ENCODE data around the gene ARHGAP10. TPM values are rescaled to one million over a fixed set of nuclear protein-coding genes. Genes with fewer than 3 reads are reported as not detected.
A peak's percentile ranks its signal among the peaks of the same experiment; 100 is the strongest.

ARHGAP10 gene
- total RNA-seq, 1 experiment from 2014 or later: 15.2 TPM

DNA sequence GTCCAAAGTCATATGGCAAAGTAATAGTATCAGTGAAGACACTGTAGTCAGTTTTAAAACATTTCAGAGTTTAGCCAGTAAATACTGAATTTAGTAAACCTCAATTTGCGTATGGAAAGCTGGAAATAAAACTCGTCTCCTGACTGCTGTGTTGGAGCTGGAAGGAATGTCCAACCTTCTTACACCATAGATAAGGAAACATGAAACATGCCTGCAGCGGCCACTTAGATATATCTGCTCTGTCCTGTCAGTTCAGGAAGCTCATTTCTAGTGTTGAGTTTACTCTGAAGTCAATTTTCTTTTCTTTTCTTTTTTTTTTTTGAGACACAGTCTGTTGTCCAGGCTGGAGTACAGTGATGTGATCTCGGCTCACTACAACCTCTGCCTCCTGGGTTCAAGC, 21.2 kb downstream of the ARHGAP10 start:
- Histone ChIP-seq H3K27me3 (no peaks in the 10 kb centered on the region), H3K36me3 (no peaks in the 10 kb centered on the region), H3K9me3 (no peaks in the 10 kb centered on the region), H3K4me3 (no peak overlapping the region)
- no peak for DNase-seq

DNA sequence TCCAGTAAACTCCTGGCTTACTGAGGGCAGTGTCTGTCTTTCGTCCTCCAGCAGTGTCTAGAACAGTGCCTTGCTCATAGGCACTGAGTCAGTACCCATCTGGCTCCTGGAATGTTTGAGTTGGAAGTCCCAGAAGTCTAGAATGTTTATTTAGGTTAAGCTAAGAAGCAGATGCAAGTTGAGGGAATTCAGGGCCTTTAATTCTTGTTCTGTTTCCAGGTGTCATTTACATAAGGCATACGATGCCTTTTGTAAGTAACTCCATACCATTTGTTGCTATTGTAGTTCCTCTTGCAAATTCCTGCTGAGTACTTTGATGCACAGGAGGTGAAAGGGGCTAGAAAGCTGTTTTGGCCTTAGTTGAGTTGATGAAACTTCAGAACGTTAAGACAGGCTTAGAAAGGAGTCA, 22.2 kb downstream of the ARHGAP10 start:
- Histone ChIP-seq H3K36me3 (no peaks in the 10 kb centered on the region), H3K4me3 (no peak overlapping the region), H3K27me3 (no peaks in the 10 kb centered on the region), H3K9me3 (no peaks in the 10 kb centered on the region)
- peak; percentile 66 for DNase-seq

GRCh38 chr4:147755561-147756295, 23.8 kb downstream of the ARHGAP10 start:
- Histone ChIP-seq H3K36me3 (no peaks in the 10 kb centered on the region), H3K4me3 (no peak overlapping the region), H3K9me3 (no peaks in the 10 kb centered on the region), H3K27me3 (no peaks in the 10 kb centered on the region)
- peak; percentile 12 for DNase-seq

GRCh38 chr4:147756417-147756816, 24.5 kb downstream of the ARHGAP10 start:
- Histone ChIP-seq H3K27me3 (no peaks in the 10 kb centered on the region), H3K4me3 (no peak overlapping the region), H3K9me3 (no peaks in the 10 kb centered on the region), H3K36me3 (no peaks in the 10 kb centered on the region)
- DNase-seq: no peak

- no peaks in the 10 kb centered on the region for H3K27me3 ChIP-seq
- no peak for DNase-seq
- H3K4me3 ChIP-seq: no peak overlapping the region
- H3K36me3 ChIP-seq: no peaks in the 10 kb centered on the region
- H3K9me3 ChIP-seq: no peaks in the 10 kb centered on the region
Observed at GRCh38 chr4:147760176-147760575, 28.3 kb downstream of the ARHGAP10 start.

DNA sequence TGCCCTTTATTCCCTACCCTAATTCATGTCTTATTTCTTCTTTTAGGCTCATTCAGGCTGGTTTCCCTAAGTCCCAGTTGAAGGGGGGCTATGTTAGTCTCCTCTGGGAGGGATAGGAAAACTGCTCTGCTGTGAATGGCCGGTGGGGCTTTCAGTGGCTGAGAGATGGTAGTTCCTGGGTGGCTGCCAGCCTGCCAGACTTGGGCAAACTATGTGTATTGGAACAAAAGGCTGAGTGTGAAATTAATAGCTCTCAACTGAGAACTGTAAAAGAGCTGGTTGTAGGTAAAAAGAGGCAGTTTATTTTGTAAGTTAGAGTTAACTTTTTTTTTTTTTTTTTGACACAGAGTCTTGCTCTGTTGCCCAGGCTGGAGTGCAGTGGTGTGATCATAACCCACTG, 28.8 kb downstream of the ARHGAP10 start:
- Histone ChIP-seq H3K4me3 (no peak overlapping the region), H3K9me3 (no peaks in the 10 kb centered on the region), H3K27me3 (no peaks in the 10 kb centered on the region), H3K36me3 (no peaks in the 10 kb centered on the region)
- peak; percentile 26 for DNase-seq

DNA sequence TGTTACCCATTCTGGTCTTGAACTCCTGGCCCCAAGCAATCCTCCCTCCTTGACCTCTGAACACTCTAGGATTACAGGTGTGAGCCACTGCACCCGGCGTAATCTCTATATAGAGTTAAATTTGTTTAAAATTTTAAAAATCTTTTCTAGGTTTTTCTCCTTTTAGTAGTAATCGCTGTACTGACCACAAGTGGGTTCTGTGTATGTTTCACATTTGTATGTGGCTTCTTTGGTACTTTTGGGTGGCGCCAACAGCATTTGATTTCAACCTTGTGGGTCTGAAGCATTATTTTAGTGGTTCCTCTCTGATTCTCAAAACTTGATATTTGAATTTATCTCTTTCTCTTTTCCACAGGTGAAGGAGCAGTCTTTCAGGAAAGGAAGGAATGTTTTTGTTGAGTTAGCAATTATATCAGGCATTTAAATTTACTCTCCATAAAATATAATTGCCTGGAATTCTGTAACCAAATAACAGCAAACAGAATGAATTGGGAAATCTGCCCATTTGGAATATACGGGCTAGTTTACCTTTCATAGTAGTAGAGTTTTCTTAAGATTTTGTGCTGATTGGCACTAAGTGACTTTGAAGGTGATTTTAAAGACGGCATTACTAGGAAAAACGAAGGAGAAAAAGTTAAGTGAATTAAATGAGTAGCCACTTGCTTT, 29.5 kb downstream of the ARHGAP10 start:
- Histone ChIP-seq H3K36me3 (no peaks in the 10 kb centered on the region), H3K27me3 (no peaks in the 10 kb centered on the region), H3K4me3 (no peak overlapping the region), H3K9me3 (no peaks in the 10 kb centered on the region)
- DNase-seq: no peak

- Histone ChIP-seq H3K9me3 (no peaks in the 10 kb centered on the region), H3K27me3 (no peaks in the 10 kb centered on the region), H3K4me3 (no peak overlapping the region), H3K36me3 (no peaks in the 10 kb centered on the region)
- no peak for DNase-seq
Observed at GRCh38 chr4:147764337-147764736, 32.4 kb downstream of the ARHGAP10 start.

GRCh38 chr4:147765121-147765529, 33.2 kb downstream of the ARHGAP10 start:
- DNase-seq: no peak

DNA sequence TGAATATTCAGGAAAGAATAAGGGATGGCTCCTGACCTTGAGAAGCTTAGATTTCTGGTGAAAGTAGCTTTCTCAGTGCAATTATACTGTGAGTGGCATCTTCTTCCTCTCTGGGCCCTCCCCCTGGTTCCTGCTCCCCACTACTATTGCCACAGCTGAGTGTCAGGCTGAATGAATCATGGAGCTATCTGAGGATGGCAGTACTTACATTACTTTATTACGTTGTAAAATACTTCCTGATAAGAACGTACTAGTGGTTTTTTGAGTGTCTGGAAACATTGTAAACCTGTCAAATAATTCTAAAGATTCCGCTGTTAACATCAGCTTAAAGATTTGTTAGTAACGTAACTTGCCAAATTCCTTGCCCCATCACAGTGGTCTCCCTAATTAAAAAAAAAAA, 36.2 kb downstream of the ARHGAP10 start:
- no peak for DNase-seq
- Histone ChIP-seq H3K27me3 (no peaks in the 10 kb centered on the region), H3K4me3 (no peak overlapping the region), H3K9me3 (no peaks in the 10 kb centered on the region), H3K36me3 (no peaks in the 10 kb centered on the region)

More at GRCh38 chr4:147765121-147765529, 33.2 kb downstream of the ARHGAP10 start:
- H3K27me3 ChIP-seq: no peaks in the 10 kb centered on the region
- H3K9me3 ChIP-seq: no peaks in the 10 kb centered on the region
- H3K4me3 ChIP-seq: no peak overlapping the region
- no peaks in the 10 kb centered on the region for H3K36me3 ChIP-seq

DNA sequence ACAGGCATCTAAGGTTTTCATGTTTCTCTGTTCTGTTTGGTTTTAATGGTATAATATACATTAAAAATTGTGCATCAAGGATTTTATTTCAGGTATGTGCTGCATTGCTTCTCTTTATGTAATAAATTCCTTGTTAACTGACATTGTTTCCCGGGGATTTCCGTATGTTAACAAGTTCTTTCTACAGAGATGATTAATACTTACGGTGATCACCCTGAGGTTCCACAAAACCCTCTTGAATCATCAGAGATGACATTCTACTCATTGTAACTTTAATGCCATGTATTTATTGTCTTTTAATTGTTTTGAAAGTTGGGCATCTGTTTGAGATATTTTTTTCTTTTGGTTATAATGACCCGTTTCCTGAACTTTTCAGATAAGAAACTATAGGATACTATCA, 37.5 kb downstream of the ARHGAP10 start:
- Histone ChIP-seq H3K27me3 (no peaks in the 10 kb centered on the region), H3K4me3 (no peak overlapping the region), H3K9me3 (no peaks in the 10 kb centered on the region), H3K36me3 (no peaks in the 10 kb centered on the region)
- DNase-seq: no peak

DNA sequence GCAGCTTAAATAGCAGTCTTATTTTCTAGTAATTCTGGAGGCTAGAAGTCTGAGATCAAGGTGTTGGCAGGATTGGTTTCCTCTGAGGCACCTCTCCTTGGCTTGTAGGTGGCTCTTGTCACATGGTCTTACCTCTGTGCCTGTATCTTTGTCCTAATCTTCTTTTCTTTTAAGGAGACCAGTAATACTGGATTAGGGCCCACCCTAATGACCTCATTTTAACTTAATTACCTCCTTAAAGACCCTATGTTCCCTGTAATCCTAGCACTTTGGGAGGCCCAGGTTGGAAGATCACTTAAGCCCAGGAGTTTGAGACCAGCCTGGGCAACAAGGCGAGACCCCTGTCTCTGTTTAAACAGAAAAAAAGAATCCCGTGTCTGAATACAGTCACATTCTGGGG, 38.9 kb downstream of the ARHGAP10 start:
- Histone ChIP-seq H3K9me3 (no peaks in the 10 kb centered on the region), H3K36me3 (no peaks in the 10 kb centered on the region), H3K27me3 (no peaks in the 10 kb centered on the region)

GRCh38 chr4:147772056-147772455, 40.2 kb downstream of the ARHGAP10 start:
- Histone ChIP-seq H3K36me3 (no peaks in the 10 kb centered on the region), H3K4me3 (no peak overlapping the region), H3K9me3 (no peaks in the 10 kb centered on the region), H3K27me3 (no peaks in the 10 kb centered on the region)
- no peak for DNase-seq

More for the DNA sequence above, 38.9 kb downstream of the ARHGAP10 start:
- DNase-seq: no peak
- H3K4me3 ChIP-seq: no peak overlapping the region

GRCh38 chr4:147772459-147772969, 40.6 kb downstream of the ARHGAP10 start:
- Histone ChIP-seq H3K27me3 (no peaks in the 10 kb centered on the region), H3K9me3 (no peaks in the 10 kb centered on the region), H3K36me3 (no peaks in the 10 kb centered on the region), H3K4me3 (no peak overlapping the region)
- DNase-seq: peak; percentile 25

- Histone ChIP-seq H3K27me3 (no peaks in the 10 kb centered on the region), H3K36me3 (no peaks in the 10 kb centered on the region), H3K4me3 (no peak overlapping the region), H3K9me3 (no peaks in the 10 kb centered on the region)
- peak; percentile 17 for DNase-seq
Observed at GRCh38 chr4:147773261-147774184, 41.6 kb downstream of the ARHGAP10 start.

GRCh38 chr4:147776716-147777115, 44.8 kb downstream of the ARHGAP10 start:
- Histone ChIP-seq H3K4me3 (no peak overlapping the region), H3K9me3 (no peaks in the 10 kb centered on the region), H3K36me3 (no peaks in the 10 kb centered on the region), H3K27me3 (no peaks in the 10 kb centered on the region)
- DNase-seq: no peak

Data from MG63 (cell line).